H1 (cell line): ENCODE data around the gene EEF1G. TPM values are rescaled to one million over a fixed set of nuclear protein-coding genes. Genes with fewer than 3 reads are reported as not detected.

Experiments used
- CTCF ChIA-PET: fragments of 300-600 bp; sonication (Branson Sonifier 250); formaldehyde crosslinking; loops from one replicate; lab custom pipeline; 2021; ENCODE audit not compliant: partially characterized antibody; lab: Charles Lee
- POLR2A ChIA-PET: fragments of 300-600 bp; sonication (Branson Sonifier 250); formaldehyde crosslinking; loops from one replicate; lab custom pipeline; 2021; ENCODE audit warnings: inconsistent platforms; ENCODE audit not compliant: partially characterized antibody; lab: Charles Lee
- DNase-seq, 2 experiments: peaks; one replicate each; pipeline versions ENCODE4 v3.0.0 to v3.0.0-alpha.2; 2010 to 2022; ENCODE audit warnings: low spot score in 2 of 2, low read depth in 1 of 2, mixed read lengths in 1 of 2
- FAIRE-seq: peaks from 2 replicates; lab custom pipeline; 2011; peaks lifted over from hg19 to GRCh38; lab: Jason Lieb, UNC
- H2AFZ ChIP-seq: 2 replicates; pipeline ENCODE4 v1.8.1; 2012; ENCODE audit warnings: low read length, inconsistent platforms
- H2AK5ac ChIP-seq: 2 replicates; pipeline ENCODE4 v1.6.1; 2013; ENCODE audit warnings: low read depth, low read length
- H2BK120ac ChIP-seq: replicated peaks from 2 replicates; pipeline ENCODE3; 2013; ENCODE audit warnings: low read depth, low read length, inconsistent platforms
- H2BK12ac ChIP-seq: 2 replicates; pipeline ENCODE4 v1.6.1; 2013; ENCODE audit warnings: low read depth, low read length
- H2BK15ac ChIP-seq: 2 replicates; pipeline ENCODE4 v1.6.1; 2013; ENCODE audit warnings: low read length
- H2BK20ac ChIP-seq: 2 replicates; pipeline ENCODE4 v1.6.1; 2013; ENCODE audit warnings: low read length
- H2BK5ac ChIP-seq: 2 replicates; pipeline ENCODE4 v1.6.1; 2013; ENCODE audit warnings: low read depth, low read length
- H3K14ac ChIP-seq: 2 replicates; pipeline ENCODE4 v1.6.1; 2013; ENCODE audit warnings: inconsistent platforms; ENCODE audit not compliant: insufficient read length
- H3K18ac ChIP-seq: 2 replicates; pipeline ENCODE4 v1.6.1; 2013; ENCODE audit warnings: low read length; ENCODE audit errors: extremely low read depth
- H3K23ac ChIP-seq: 2 replicates; pipeline ENCODE4 v1.6.1; 2013; ENCODE audit warnings: inconsistent platforms; ENCODE audit not compliant: insufficient read length
- H3K23me2 ChIP-seq: 2 replicates; pipeline ENCODE4 v1.6.1; 2013; ENCODE audit warnings: low read depth, low read length
- H3K27ac ChIP-seq: 2 replicates; pipeline ENCODE4 v1.6.1; 2011; ENCODE audit warnings: low read depth, low read length, inconsistent platforms
- H3K27me3 ChIP-seq, 4 experiments: replicated peaks in 1 of 4; 1 replicate in 1 of 4; 2 replicates in 3 of 4; pipeline versions ENCODE4 v1.6.1 to v1.8.1; 2011 to 2013; ENCODE audit warnings: low read length in 3 of 4, mild to moderate bottlenecking in 3 of 4, inconsistent platforms in 2 of 4, mixed read lengths in 2 of 4, moderate library complexity in 1 of 4; ENCODE audit not compliant: control insufficient read depth in 3 of 4, insufficient read depth in 3 of 4; ENCODE audit errors: extremely low read depth in 1 of 4
- H3K36me3 ChIP-seq, 4 experiments: 2 replicates each; pipeline versions ENCODE4 v1.6.1 to v1.8.1; 2011 to 2013; ENCODE audit warnings: mild to moderate bottlenecking in 4 of 4, low read length in 3 of 4, moderate library complexity in 2 of 4, control low read depth in 1 of 4, inconsistent platforms in 1 of 4; ENCODE audit not compliant: insufficient read depth in 4 of 4, control insufficient read depth in 2 of 4
- H3K4ac ChIP-seq: replicated peaks from 2 replicates; pipeline ENCODE3; 2013; ENCODE audit warnings: low read length, low read depth, mixed read lengths, inconsistent platforms; ENCODE audit not compliant: insufficient read length
- H3K4me1 ChIP-seq, 4 experiments: replicated peaks in 1 of 4; 1 replicate in 1 of 4; 2 replicates in 3 of 4; pipeline versions ENCODE4 v1.6.1 to v1.8.1; 2011 to 2013; ENCODE audit warnings: low read length in 3 of 4, inconsistent platforms in 2 of 4, mixed read lengths in 1 of 4; ENCODE audit not compliant: insufficient read depth in 4 of 4, control insufficient read depth in 3 of 4
- H3K4me2 ChIP-seq, 2 experiments: 2 replicates each; pipeline versions ENCODE4 v1.6.1 to v1.8.1; 2011 to 2013; ENCODE audit warnings: low read depth in 2 of 2, low read length in 2 of 2, control low read depth in 1 of 2, inconsistent platforms in 1 of 2, mild to moderate bottlenecking in 1 of 2; ENCODE audit not compliant: insufficient read depth in 1 of 2
- H3K4me3 ChIP-seq, 4 experiments: fragments of 200-600, 300-600 bp in 1 of 4; sonication (generic), shearing (Covaris generic), sonication (Bioruptor Twin) in 1 of 4; 2 replicates each; pipeline versions ENCODE4 v1.5.1 to v1.8.1; 2011 to 2016; ENCODE audit warnings: low read length in 4 of 4, low read depth in 3 of 4, control low read depth in 2 of 4, inconsistent platforms in 2 of 4, mild to moderate bottlenecking in 2 of 4, mixed read lengths in 1 of 4, moderate library complexity in 1 of 4; ENCODE audit not compliant: insufficient read depth in 2 of 4; ENCODE audit errors: extremely low read depth in 1 of 4
- H3K56ac ChIP-seq: replicated peaks from 2 replicates; pipeline ENCODE3; 2013; ENCODE audit warnings: low read depth, mild to moderate bottlenecking, mixed read lengths, low read length, inconsistent platforms; ENCODE audit not compliant: insufficient read length
- H3K79me1 ChIP-seq: 2 replicates; pipeline ENCODE4 v1.6.1; 2013; ENCODE audit warnings: low read depth, low read length, control low read depth
- H3K79me2 ChIP-seq, 2 experiments: 2 replicates each; pipeline versions ENCODE4 v1.6.1 to v1.8.1; 2012 to 2013; ENCODE audit warnings: low read length in 2 of 2, mild to moderate bottlenecking in 2 of 2, inconsistent platforms in 1 of 2; ENCODE audit not compliant: insufficient read depth in 2 of 2, control insufficient read depth in 1 of 2
- H3K9ac ChIP-seq, 4 experiments: replicated peaks in 1 of 4; 1 replicate in 1 of 4; 2 replicates in 3 of 4; pipeline versions ENCODE4 v1.6.1 to v1.8.1; 2011 to 2013; ENCODE audit warnings: low read depth in 3 of 4, low read length in 3 of 4, control low read depth in 2 of 4, mild to moderate bottlenecking in 2 of 4, moderate library complexity in 2 of 4, inconsistent platforms in 1 of 4; ENCODE audit errors: extremely low read depth in 1 of 4
- H3K9me3 ChIP-seq, 2 experiments: 2 replicates each; pipeline versions ENCODE4 v1.6.1 to v1.8.1; 2012 to 2013; ENCODE audit warnings: mild to moderate bottlenecking in 2 of 2, moderate library complexity in 2 of 2, control low read depth in 1 of 2, inconsistent platforms in 1 of 2, low read depth in 1 of 2, low read length in 1 of 2, mixed read lengths in 1 of 2; ENCODE audit not compliant: insufficient read depth in 2 of 2
- H4K20me1 ChIP-seq, 2 experiments: replicated peaks in 1 of 2; 2 replicates each; pipeline versions ENCODE3 to v1.8.1; 2011 to 2013; ENCODE audit warnings: inconsistent platforms in 2 of 2, low read length in 2 of 2, mild to moderate bottlenecking in 1 of 2; ENCODE audit not compliant: insufficient read depth in 2 of 2, control insufficient read depth in 1 of 2
- H4K5ac ChIP-seq: 2 replicates; pipeline ENCODE4 v1.6.1; 2013; ENCODE audit warnings: low read length, low read depth, mixed read lengths, inconsistent platforms; ENCODE audit not compliant: insufficient read length
- H4K8ac ChIP-seq: 2 replicates; pipeline ENCODE4 v1.8.0; 2013; ENCODE audit warnings: mild to moderate bottlenecking, moderate library complexity, low read length, inconsistent platforms; ENCODE audit not compliant: insufficient read depth; ENCODE audit errors: extremely low read depth
- H4K91ac ChIP-seq: replicated peaks from 2 replicates; pipeline ENCODE3; 2013; ENCODE audit warnings: low read length, mixed read lengths, inconsistent platforms; ENCODE audit not compliant: insufficient read length
- ASH2L ChIP-seq: fragments of 200-600, 300-600 bp; sonication (generic); IDR thresholded peaks from one replicate; pipeline ENCODE4 v1.7.1; 2017; ENCODE audit warnings: low read length
- BACH1 ChIP-seq: IDR thresholded peaks from 2 replicates; pipeline ENCODE4 v1.6.1; 2012; ENCODE audit warnings: low read length, improper control_type of control experiment
- CBX8 ChIP-seq: fragments of 300-800, 300-1000 bp; sonication (generic); IDR thresholded peaks from 2 replicates; pipeline ENCODE4 v1.7.1; 2016; ENCODE audit warnings: low read depth, low read length, borderline replicate concordance
- CHD2 ChIP-seq: IDR thresholded peaks from 2 replicates; pipeline ENCODE4 v1.6.1; 2012; ENCODE audit warnings: low read length, improper control_type of control experiment
- EGR1 ChIP-seq: IDR thresholded peaks from 2 replicates; pipeline ENCODE4 v1.6.1; 2011; ENCODE audit warnings: low read depth, low read length, borderline replicate concordance
- KDM5A ChIP-seq: fragments of 200-600 bp; IDR thresholded peaks from 2 replicates; pipeline ENCODE4 v1.7.1; 2012; ENCODE audit warnings: mild to moderate bottlenecking, low read length, inconsistent platforms, mixed read lengths
- RAD21 ChIP-seq, 2 experiments: IDR thresholded peaks in 1 of 2; conservative IDR thresholded peaks in 1 of 2; 2 replicates each; pipeline ENCODE4 v1.6.1; 2011; ENCODE audit warnings: low read depth in 2 of 2, low read length in 2 of 2, improper control_type of control experiment in 1 of 2, inconsistent platforms in 1 of 2, mild to moderate bottlenecking in 1 of 2, moderate library complexity in 1 of 2
- SP4 ChIP-seq: IDR thresholded peaks from 2 replicates; pipeline ENCODE4 v1.6.1; 2012; ENCODE audit warnings: low read length, inconsistent platforms
- SUZ12 ChIP-seq: fragments of 200-600 bp; sonication (generic); IDR thresholded peaks from 2 replicates; pipeline ENCODE4 v1.6.1; 2012; ENCODE audit warnings: mild to moderate bottlenecking, inconsistent platforms, low read length, moderate library complexity, mixed read lengths
- TAF7 ChIP-seq: optimal IDR thresholded peaks from 2 replicates; pipeline ENCODE3; 2011; ENCODE audit warnings: low read depth, mild to moderate bottlenecking, inconsistent platforms, low read length, moderate library complexity, borderline replicate concordance
- TCF12 ChIP-seq: IDR thresholded peaks from 2 replicates; pipeline ENCODE4 v1.6.1; 2011; ENCODE audit warnings: low read depth, mild to moderate bottlenecking, low read length
- WGBS, 2 experiments: shearing (Covaris generic) in 1 of 2; methylation state at CpG; one replicate each; pipeline versions ENCODE4 v1.1.6 to v1.1.7; 2013 to 2015; ENCODE audit warnings: low lambda C conversion rate in 2 of 2, mixed read lengths in 2 of 2, inconsistent platforms in 1 of 2, low coverage in 1 of 2, missing lambda C conversion rate in 1 of 2; ENCODE audit not compliant: insufficient replicate concordance in 2 of 2, insufficient coverage in 1 of 2, insufficient read length in 1 of 2; ENCODE audit errors: extremely low coverage in 1 of 2, missing lambda C conversion rate in 1 of 2; 5-methylcytosine and 5-hydroxymethylcytosine counted together
- polyA plus RNA-seq, 7 experiments: library from polyadenylated mRNA; depleted of rRNA in 3 of 7; stranded (reverse) in 5 of 7; unstranded in 2 of 7; fragments of >200 nt in 5 of 7; fragments of 200-250 nt in 2 of 7; gene quantifications; 1 replicate in 5 of 7; 2 replicates in 1 of 7; 4 replicates in 1 of 7; pipeline versions ENCODE4 v1.2.1 to v1.2.3, GENCODE V29; 2011 to 2013; ENCODE audit warnings: missing spikeins in 2 of 7, mixed read lengths in 2 of 7
- total RNA-seq: library from RNA; stranded (reverse); fragmentation: NEBNext Ultra II Directional; extraction: Animal tissue kit (Norgen Biotek cat#: 25700); gene quantifications from 2 replicates; pipeline ENCODE4 v1.2.1, GENCODE V29; 2021

Gene EEF1G
- total and polyA plus RNA-seq, 2 of the 8 experiments (the other 6 are each of a cell fraction or from before 2014, with no cell fraction given), result 1,627 to 1,996 TPM

- Histone ChIP-seq H3K4me2 (peak overlapping the region; percentile 64 to 97), H3K23me2 (peaks cover 27% of the 10 kb centered on the region), H2BK12ac (peak overlapping the region; percentile 94), H2BK15ac (peak overlapping the region; percentile 92; the same call in 1 of the 2 replicates), H3K36me3 (no peaks in the 10 kb centered on the region), H3K14ac (no peak overlapping the region), H2BK20ac (peak overlapping the region; percentile 86; the same call in 1 of the 2 replicates), H3K56ac (no peak overlapping the region), H2BK120ac (no peak overlapping the region), H3K23ac (no peak overlapping the region), H3K4ac (no peak overlapping the region), H3K9ac (no peak overlapping the region; a peak in 2 of 7 replicates), H4K91ac (no peak overlapping the region), H4K5ac (no peak overlapping the region), H3K9me3 (no peaks in the 10 kb centered on the region), H3K4me1 (peaks cover 4 to 38% (median 23%) of the 10 kb centered on the region in 4 experiments), H4K8ac (peak overlapping the region; percentile 39; the same call in 1 of the 2 replicates), H4K20me1 (peaks cover 8 to 14% of the 10 kb centered on the region in 2 experiments), H3K79me1 (no peaks in the 10 kb centered on the region), H2AK5ac (peak overlapping the region; percentile 46; the same call in 1 of the 2 replicates), H3K27me3 (peaks cover 33 to 51% (median 48%) of the 10 kb centered on the region in 4 experiments), H2AFZ (no peak overlapping the region), H3K79me2 (no peaks in the 10 kb centered on the region; a peak in 1 of 4 replicates), H3K18ac (peak overlapping the region; percentile 17), H3K27ac (no peak overlapping the region), H2BK5ac (peak overlapping the region; percentile 44; the same call in 1 of the 2 replicates), H3K4me3 (peak overlapping the region in 2 of 4 experiments; percentile 20 to 45; a peak in 4 of 8 replicates)
- CTCF ChIA-PET, result interaction anchor here (0.7 to 5.1 kb wide), 62 partner anchors 9 to 385 kb away, joined by 3 to 179 read pairs (median 6); partner anchors contain the start of genes C11orf98, CSKMT, EEF1G and LRRN4CL
- 20% methylated on average over 26 of the region's 30 CpGs; no CpG with 5 or more reads in 1 of the 2 experiments for WGBS, 2 experiments
- DNase-seq (peak in 1 of 2 experiments; percentile 96), FAIRE-seq (no peak)
- POLR2A ChIA-PET, result interaction anchor here (0.7 to 7.5 kb wide), 11 partner anchors 10 to 139 kb away, joined by 3 to 59 read pairs (median 4); partner anchors contain the start of genes C11orf98, CSKMT, EEF1G and MTA2
- TF ChIP-seq CHD2 (no peak), KDM5A (no peak), ASH2L (no peak), TAF7 (no peak), SP4 (no peak), RAD21 (IDR thresholded peaks at IDR 0.05 in 1 of 2, conservative IDR thresholded peaks at IDR 0.05 in 1 of 2; ENCODE audit: low read depth in 2 of 2, low read length in 2 of 2) (peak; percentile 91 to 95), CBX8 (no peak), BACH1 (peak; percentile 40), EGR1 (no peak), TCF12 (0 out of 2 replicates have a peak, but pooled peaks have one; percentile 30), SUZ12 (0 out of 2 replicates have a peak, but pooled peaks have one; percentile 49)
These were observed 30.7 kb downstream of the EEF1G start for GRCh38 chr11:62542750-62543567.
